DND-41 (cell line): ENCODE data around the gene NCCRP1.

Experiments used
- ATAC-seq: fragments of 200-7000 bp; cut with Tn5 transposase; 3 replicates; pipeline ENCODE4 v1.9.1; 2021; ENCODE audit warnings: low read depth; ENCODE audit not compliant: insufficient read depth
- DNase-seq: peaks from one replicate; pipeline ENCODE4 v3.0.0-alpha.2; 2020
- H2AFZ ChIP-seq: 2 replicates; pipeline ENCODE4 v1.6.0; 2012; ENCODE audit warnings: low read depth, low read length
- H3K27ac ChIP-seq: 2 replicates; pipeline ENCODE4 v1.5.1; 2012; ENCODE audit warnings: low read length, inconsistent platforms
- H3K27me3 ChIP-seq: fragments of 200-600 bp; sonication (generic); 2 replicates; pipeline ENCODE4 v1.6.0; 2012; ENCODE audit warnings: low read length, mild to moderate bottlenecking, inconsistent platforms; ENCODE audit not compliant: insufficient read depth, poor library complexity
- H3K36me3 ChIP-seq: 2 replicates; pipeline ENCODE4 v1.5.1; 2012; ENCODE audit warnings: low read length, inconsistent platforms; ENCODE audit not compliant: insufficient read depth
- H3K4me1 ChIP-seq: 2 replicates; pipeline ENCODE4 v1.5.1; 2012; ENCODE audit warnings: mild to moderate bottlenecking, low read length; ENCODE audit not compliant: insufficient read depth
- H3K4me2 ChIP-seq: 2 replicates; pipeline ENCODE4 v1.6.0; 2012; ENCODE audit warnings: mild to moderate bottlenecking, moderate library complexity, low read length, inconsistent platforms; ENCODE audit not compliant: insufficient read depth
- H3K4me3 ChIP-seq, 2 experiments: fragments of 200-600 bp in 1 of 2; shearing (Covaris generic) in 1 of 2; 2 replicates each; pipeline ENCODE4 v1.5.1; 2012 to 2016; ENCODE audit warnings: inconsistent platforms in 2 of 2, low read length in 2 of 2, mild to moderate bottlenecking in 2 of 2, low read depth in 1 of 2, moderate library complexity in 1 of 2
- H3K79me2 ChIP-seq: 2 replicates; pipeline ENCODE4 v1.6.0; 2012; ENCODE audit warnings: low read length, inconsistent platforms; ENCODE audit not compliant: insufficient read depth
- H3K9ac ChIP-seq: 2 replicates; pipeline ENCODE4 v1.6.0; 2012; ENCODE audit warnings: low read depth, mild to moderate bottlenecking, inconsistent platforms, low read length, moderate library complexity
- H3K9me3 ChIP-seq: 2 replicates; pipeline ENCODE4 v1.5.1; 2012; ENCODE audit warnings: low read length, moderate library complexity, mild to moderate bottlenecking, inconsistent platforms; ENCODE audit not compliant: insufficient read depth, severe bottlenecking
- H4K20me1 ChIP-seq: 2 replicates; pipeline ENCODE4 v1.6.0; 2012; ENCODE audit warnings: low read length; ENCODE audit not compliant: insufficient read depth
- EZH2 ChIP-seq: IDR thresholded peaks from 3 replicates; pipeline ENCODE4 v1.6.1; 2012; ENCODE audit warnings: borderline replicate concordance, low read depth, mild to moderate bottlenecking, moderate library complexity, low read length, inconsistent platforms; ENCODE audit not compliant: severe bottlenecking
- TF ChIP-seq, protein P1 (sequence below): IDR thresholded peaks from 2 replicates; pipeline ENCODE4 v1.5.1; 2012; ENCODE audit warnings: borderline replicate concordance, low read length, moderate library complexity, mild to moderate bottlenecking; ENCODE audit not compliant: poor library complexity, severe bottlenecking; ENCODE audit errors: extremely low read depth

NCCRP1 gene

DNA sequence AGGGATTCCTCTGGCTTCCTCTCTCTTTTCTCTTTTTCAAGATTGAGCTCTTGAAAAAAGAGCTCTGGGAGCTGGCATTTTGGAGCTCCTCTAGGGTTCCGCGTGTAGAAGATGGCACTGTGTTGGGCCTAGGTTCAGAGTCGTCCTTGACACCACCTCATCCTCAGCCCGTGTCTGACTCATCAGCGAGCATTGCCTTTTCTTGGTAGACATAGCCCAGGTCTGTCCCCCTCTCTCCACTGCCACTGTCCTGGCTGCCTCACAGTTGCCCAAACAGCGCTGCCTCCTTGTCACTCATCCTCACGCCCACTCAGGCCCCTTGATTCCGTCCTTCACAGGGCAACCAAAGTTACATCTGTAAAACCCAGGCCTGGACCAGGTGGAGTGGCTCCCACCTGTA is 46.5 kb upstream of the NCCRP1 start:
- H2AFZ ChIP-seq, result no peak overlapping the region
- no peaks in the 10 kb centered on the region for H3K27me3 ChIP-seq
- peaks cover 72% of the 10 kb centered on the region for H4K20me1 ChIP-seq
- no peaks in the 10 kb centered on the region for H3K4me1 ChIP-seq
- no peak for TF ChIP-seq EZH2
- TF ChIP-seq, protein P1, sequence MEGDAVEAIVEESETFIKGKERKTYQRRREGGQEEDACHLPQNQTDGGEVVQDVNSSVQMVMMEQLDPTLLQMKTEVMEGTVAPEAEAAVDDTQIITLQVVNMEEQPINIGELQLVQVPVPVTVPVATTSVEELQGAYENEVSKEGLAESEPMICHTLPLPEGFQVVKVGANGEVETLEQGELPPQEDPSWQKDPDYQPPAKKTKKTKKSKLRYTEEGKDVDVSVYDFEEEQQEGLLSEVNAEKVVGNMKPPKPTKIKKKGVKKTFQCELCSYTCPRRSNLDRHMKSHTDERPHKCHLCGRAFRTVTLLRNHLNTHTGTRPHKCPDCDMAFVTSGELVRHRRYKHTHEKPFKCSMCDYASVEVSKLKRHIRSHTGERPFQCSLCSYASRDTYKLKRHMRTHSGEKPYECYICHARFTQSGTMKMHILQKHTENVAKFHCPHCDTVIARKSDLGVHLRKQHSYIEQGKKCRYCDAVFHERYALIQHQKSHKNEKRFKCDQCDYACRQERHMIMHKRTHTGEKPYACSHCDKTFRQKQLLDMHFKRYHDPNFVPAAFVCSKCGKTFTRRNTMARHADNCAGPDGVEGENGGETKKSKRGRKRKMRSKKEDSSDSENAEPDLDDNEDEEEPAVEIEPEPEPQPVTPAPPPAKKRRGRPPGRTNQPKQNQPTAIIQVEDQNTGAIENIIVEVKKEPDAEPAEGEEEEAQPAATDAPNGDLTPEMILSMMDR, result no peak
- H3K9me3 ChIP-seq, result no peaks in the 10 kb centered on the region
- ATAC-seq, result no peak
- no peak overlapping the region for H3K9ac ChIP-seq
- no peak overlapping the region for H3K4me3 ChIP-seq
- H3K36me3 ChIP-seq, result peaks cover 8% of the 10 kb centered on the region; the same call in 1 of the 2 replicates
- peaks cover 74% of the 10 kb centered on the region for H3K79me2 ChIP-seq
- H3K27ac ChIP-seq, result no peak overlapping the region
- DNase-seq, result no peak
- no peak overlapping the region for H3K4me2 ChIP-seq

DNA sequence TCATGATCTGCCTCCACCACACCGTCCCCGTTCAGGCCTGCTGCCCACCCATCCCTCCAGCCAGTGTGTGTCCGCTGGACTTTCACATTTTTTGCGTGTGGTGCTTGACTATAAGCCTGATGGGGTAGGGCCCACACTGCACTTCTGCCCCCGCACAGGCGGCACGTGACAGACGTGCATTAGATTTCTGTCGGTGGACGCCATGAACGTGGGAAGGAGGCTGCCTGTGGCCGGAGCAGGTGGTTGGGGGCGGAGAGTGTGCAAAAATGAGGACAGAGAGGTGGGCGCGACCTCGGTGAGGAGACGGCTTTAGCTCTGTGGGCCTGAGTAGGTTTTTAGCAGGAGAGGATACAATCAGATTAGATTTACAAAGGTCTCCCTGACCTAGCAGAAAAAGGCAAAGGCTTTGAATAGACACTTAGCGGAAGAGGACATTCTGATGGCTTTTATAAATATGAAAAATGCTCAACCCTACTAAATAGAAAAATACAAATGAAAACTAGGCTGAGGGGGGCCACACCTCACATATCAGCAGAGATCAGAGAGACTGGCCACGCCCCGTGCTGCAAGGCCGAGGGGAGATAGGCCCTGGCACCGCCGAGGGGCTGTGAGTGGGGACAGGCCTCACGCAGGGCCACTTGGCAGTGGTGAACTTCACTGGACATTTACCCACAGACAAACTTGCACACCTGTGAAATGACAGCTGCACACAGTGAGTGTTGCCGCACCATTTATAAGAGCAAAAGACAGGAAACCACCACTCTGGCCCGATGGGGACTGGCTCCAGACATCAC is 45.8 kb upstream of the NCCRP1 start:
- no peaks in the 10 kb centered on the region for H3K4me1 ChIP-seq
- H3K4me3 ChIP-seq, result no peak overlapping the region
- H3K79me2 ChIP-seq, result peaks cover 74% of the 10 kb centered on the region
- H3K36me3 ChIP-seq, result peaks cover 8% of the 10 kb centered on the region; the same call in 1 of the 2 replicates
- no peak overlapping the region for H3K27ac ChIP-seq
- no peak overlapping the region for H3K9ac ChIP-seq
- H3K9me3 ChIP-seq, result no peaks in the 10 kb centered on the region
- H4K20me1 ChIP-seq, result peaks cover 72% of the 10 kb centered on the region
- ATAC-seq, result no peak
- no peaks in the 10 kb centered on the region for H3K27me3 ChIP-seq
- H3K4me2 ChIP-seq, result no peak overlapping the region
- DNase-seq, result no peak
- no peak overlapping the region for H2AFZ ChIP-seq
- TF ChIP-seq, protein P1, result no peak
- no peak for TF ChIP-seq EZH2

DNA sequence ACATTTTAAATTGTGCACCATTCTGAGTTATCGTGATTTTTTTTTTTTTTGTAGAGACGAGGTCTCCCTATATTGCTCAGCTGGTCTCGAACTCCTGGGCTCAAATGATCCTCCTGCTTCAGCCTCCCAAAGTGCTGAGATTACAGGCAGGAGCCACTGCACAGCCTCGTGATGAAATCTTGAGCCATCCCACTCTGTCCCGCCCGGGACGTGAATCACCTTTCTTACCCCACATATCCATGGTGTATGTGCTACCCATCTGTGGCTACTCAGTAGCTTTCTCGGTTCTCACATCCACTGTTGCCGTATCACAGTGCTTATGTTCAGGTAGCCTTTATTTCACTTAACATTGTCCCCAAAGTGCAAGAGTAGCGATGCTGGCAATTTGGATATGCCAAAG is 44.7 kb upstream of the NCCRP1 start:
- no peaks in the 10 kb centered on the region for H3K9me3 ChIP-seq
- H3K36me3 ChIP-seq, result peaks cover 8% of the 10 kb centered on the region; the same call in 1 of the 2 replicates
- no peak for DNase-seq
- no peak overlapping the region for H3K27ac ChIP-seq
- peaks cover 72% of the 10 kb centered on the region for H3K79me2 ChIP-seq
- TF ChIP-seq, protein P1, result no peak
- TF ChIP-seq EZH2, result no peak
- H3K27me3 ChIP-seq, result no peaks in the 10 kb centered on the region
- H3K4me1 ChIP-seq, result no peaks in the 10 kb centered on the region
- H4K20me1 ChIP-seq, result peaks cover 71% of the 10 kb centered on the region
- H3K4me3 ChIP-seq, result no peak overlapping the region
- no peak overlapping the region for H2AFZ ChIP-seq
- no peak overlapping the region for H3K9ac ChIP-seq
- no peak for ATAC-seq
- no peak overlapping the region for H3K4me2 ChIP-seq
